Measurements from ENCODE around the gene TSR1.

- TF ChIP-seq CTCF (IDR thresholded peaks at IDR 0.05) (no peak), POLR2A (IDR thresholded peaks at IDR 0.05) (no peak)
Observed at GRCh38 chr17:2379489-2380225, 43.4 kb upstream of the TSR1 start.

All from thyroid gland (tissue), 4 donors.